ENCODE results near the gene PXDN.
"Not testable (repeated sequence)": the region's sequence is repeated elsewhere in the genome, so short reads cannot be mapped to it uniquely, and the experiment has no call there.

The PXDN gene

GRCh38 chr2:1636791-1637415 is 107.4 kb downstream of the PXDN start:
- no peak for DNase-seq (ENCODE audit: low read depth in 3 of 3, low spot score in 1 of 3)

- DNase-seq (ENCODE audit: low read depth in 3 of 3, low spot score in 1 of 3), result no peak
These were observed 108.5 kb downstream of the PXDN start for GRCh38 chr2:1635823-1636222.

- DNase-seq (ENCODE audit: low read depth in 3 of 3, low spot score in 1 of 3), result no peak
These were observed 109.5 kb downstream of the PXDN start for GRCh38 chr2:1634681-1635341.

GRCh38 chr2:1633936-1634587 is 110.3 kb downstream of the PXDN start:
- no peak for DNase-seq (ENCODE audit: low read depth in 3 of 3, low spot score in 1 of 3)

GRCh38 chr2:1633092-1633671 is 111.1 kb downstream of the PXDN start:
- no peak for DNase-seq (ENCODE audit: low read depth in 3 of 3, low spot score in 1 of 3)

- DNase-seq (ENCODE audit: low read depth in 3 of 3, low spot score in 1 of 3), result no peak
These were observed 111.8 kb downstream of the PXDN start for GRCh38 chr2:1632510-1632909.

- DNase-seq (ENCODE audit: low read depth in 3 of 3, low spot score in 1 of 3), result no peak
These were observed 112.3 kb downstream of the PXDN start for GRCh38 chr2:1632002-1632348.

- no peak for DNase-seq (ENCODE audit: low read depth in 3 of 3, low spot score in 1 of 3)
These were observed 112.9 kb downstream of the PXDN start for GRCh38 chr2:1631292-1632001.

GRCh38 chr2:1628893-1629292 is 115.4 kb downstream of the PXDN start:
- DNase-seq (ENCODE audit: low read depth in 3 of 3, low spot score in 1 of 3), result no peak

GRCh38 chr2:1627628-1628381 is 116.5 kb downstream of the PXDN start:
- no peak for DNase-seq (ENCODE audit: low read depth in 3 of 3, low spot score in 1 of 3)

GRCh38 chr2:1626271-1626681 is 118.0 kb downstream of the PXDN start:
- no peak for DNase-seq (ENCODE audit: low read depth in 3 of 3, low spot score in 1 of 3)

- DNase-seq (ENCODE audit: low read depth in 3 of 3, low spot score in 1 of 3), result no peak
These were observed 118.9 kb downstream of the PXDN start for GRCh38 chr2:1625281-1626001.

GRCh38 chr2:1623906-1624445 is 120.3 kb downstream of the PXDN start:
- no peak for DNase-seq (ENCODE audit: low read depth in 3 of 3, low spot score in 1 of 3)

GRCh38 chr2:1622521-1623200 is 121.7 kb downstream of the PXDN start:
- no peak for DNase-seq (ENCODE audit: low read depth in 3 of 3, low spot score in 1 of 3)

- not testable (repeated sequence) for DNase-seq (ENCODE audit: low read depth in 3 of 3, low spot score in 1 of 3)
These were observed 122.3 kb downstream of the PXDN start for GRCh38 chr2:1621976-1622375.

GRCh38 chr2:1621501-1621900 is 122.8 kb downstream of the PXDN start:
- DNase-seq (ENCODE audit: low read depth in 3 of 3, low spot score in 1 of 3), result no peak

GRCh38 chr2:1621041-1621440 is 123.3 kb downstream of the PXDN start:
- DNase-seq (ENCODE audit: low read depth in 3 of 3, low spot score in 1 of 3), result no peak

GRCh38 chr2:1620081-1620480 is 124.2 kb downstream of the PXDN start:
- no peak for DNase-seq (ENCODE audit: low read depth in 3 of 3, low spot score in 1 of 3)

- DNase-seq (ENCODE audit: low read depth in 3 of 3, low spot score in 1 of 3), result no peak
These were observed 124.8 kb downstream of the PXDN start for GRCh38 chr2:1619556-1619955.
